GM13977 (cell line): ENCODE results near the gene DLEC1.

Experiments used
- DNase-seq: peaks from one replicate; pipeline ENCODE4 v3.0.0; 2012; ENCODE audit warnings: low spot score
- in situ Hi-C: fragments of 300-500 bp; cut with MboI; formaldehyde crosslinking; loops from one replicate; pipeline ENCODE4 v1.12.0; 2022; ENCODE audit warnings: low sequenced_read_pairs, low pct_unique_long_range_greater_than_20kb, mixed read lengths, inconsistent platforms; ENCODE audit not compliant: unreplicated experiment
- TF ChIP-seq, protein P1 (sequence below): IDR thresholded peaks from 2 replicates; pipeline ENCODE4 v1.5.1; 2012; ENCODE audit warnings: mild to moderate bottlenecking, control low read depth; ENCODE audit not compliant: insufficient read depth; ENCODE audit errors: extremely low read depth, missing control alignments

DLEC1 gene, protein sequence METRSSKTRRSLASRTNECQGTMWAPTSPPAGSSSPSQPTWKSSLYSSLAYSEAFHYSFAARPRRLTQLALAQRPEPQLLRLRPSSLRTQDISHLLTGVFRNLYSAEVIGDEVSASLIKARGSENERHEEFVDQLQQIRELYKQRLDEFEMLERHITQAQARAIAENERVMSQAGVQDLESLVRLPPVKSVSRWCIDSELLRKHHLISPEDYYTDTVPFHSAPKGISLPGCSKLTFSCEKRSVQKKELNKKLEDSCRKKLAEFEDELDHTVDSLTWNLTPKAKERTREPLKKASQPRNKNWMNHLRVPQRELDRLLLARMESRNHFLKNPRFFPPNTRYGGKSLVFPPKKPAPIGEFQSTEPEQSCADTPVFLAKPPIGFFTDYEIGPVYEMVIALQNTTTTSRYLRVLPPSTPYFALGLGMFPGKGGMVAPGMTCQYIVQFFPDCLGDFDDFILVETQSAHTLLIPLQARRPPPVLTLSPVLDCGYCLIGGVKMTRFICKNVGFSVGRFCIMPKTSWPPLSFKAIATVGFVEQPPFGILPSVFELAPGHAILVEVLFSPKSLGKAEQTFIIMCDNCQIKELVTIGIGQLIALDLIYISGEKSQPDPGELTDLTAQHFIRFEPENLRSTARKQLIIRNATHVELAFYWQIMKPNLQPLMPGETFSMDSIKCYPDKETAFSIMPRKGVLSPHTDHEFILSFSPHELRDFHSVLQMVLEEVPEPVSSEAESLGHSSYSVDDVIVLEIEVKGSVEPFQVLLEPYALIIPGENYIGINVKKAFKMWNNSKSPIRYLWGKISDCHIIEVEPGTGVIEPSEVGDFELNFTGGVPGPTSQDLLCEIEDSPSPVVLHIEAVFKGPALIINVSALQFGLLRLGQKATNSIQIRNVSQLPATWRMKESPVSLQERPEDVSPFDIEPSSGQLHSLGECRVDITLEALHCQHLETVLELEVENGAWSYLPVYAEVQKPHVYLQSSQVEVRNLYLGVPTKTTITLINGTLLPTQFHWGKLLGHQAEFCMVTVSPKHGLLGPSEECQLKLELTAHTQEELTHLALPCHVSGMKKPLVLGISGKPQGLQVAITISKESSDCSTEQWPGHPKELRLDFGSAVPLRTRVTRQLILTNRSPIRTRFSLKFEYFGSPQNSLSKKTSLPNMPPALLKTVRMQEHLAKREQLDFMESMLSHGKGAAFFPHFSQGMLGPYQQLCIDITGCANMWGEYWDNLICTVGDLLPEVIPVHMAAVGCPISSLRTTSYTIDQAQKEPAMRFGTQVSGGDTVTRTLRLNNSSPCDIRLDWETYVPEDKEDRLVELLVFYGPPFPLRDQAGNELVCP (N-terminal part only)

GRCh38 chr3:38039101-38039898 is at the start of gene DLEC1:
Gene DLEC1 (plus strand): TSS chr3:38039208. CDS start chr3:38039226, 18 bp downstream.
- TF ChIP-seq, protein P1, sequence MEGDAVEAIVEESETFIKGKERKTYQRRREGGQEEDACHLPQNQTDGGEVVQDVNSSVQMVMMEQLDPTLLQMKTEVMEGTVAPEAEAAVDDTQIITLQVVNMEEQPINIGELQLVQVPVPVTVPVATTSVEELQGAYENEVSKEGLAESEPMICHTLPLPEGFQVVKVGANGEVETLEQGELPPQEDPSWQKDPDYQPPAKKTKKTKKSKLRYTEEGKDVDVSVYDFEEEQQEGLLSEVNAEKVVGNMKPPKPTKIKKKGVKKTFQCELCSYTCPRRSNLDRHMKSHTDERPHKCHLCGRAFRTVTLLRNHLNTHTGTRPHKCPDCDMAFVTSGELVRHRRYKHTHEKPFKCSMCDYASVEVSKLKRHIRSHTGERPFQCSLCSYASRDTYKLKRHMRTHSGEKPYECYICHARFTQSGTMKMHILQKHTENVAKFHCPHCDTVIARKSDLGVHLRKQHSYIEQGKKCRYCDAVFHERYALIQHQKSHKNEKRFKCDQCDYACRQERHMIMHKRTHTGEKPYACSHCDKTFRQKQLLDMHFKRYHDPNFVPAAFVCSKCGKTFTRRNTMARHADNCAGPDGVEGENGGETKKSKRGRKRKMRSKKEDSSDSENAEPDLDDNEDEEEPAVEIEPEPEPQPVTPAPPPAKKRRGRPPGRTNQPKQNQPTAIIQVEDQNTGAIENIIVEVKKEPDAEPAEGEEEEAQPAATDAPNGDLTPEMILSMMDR = no peak
- in situ Hi-C loops = no loop called here
- peak; percentile 86 for DNase-seq

GRCh38 chr3:37989821-37990480 is 49.1 kb upstream of the DLEC1 start:
- no peak for DNase-seq
- TF ChIP-seq, protein P1 = no peak
- in situ Hi-C loops = no loop called here

GRCh38 chr3:37990527-37990926 is 48.5 kb upstream of the DLEC1 start, which contains the start of gene VILL:
Gene VILL (plus strand): TSS chr3:37990786. CDS start chr3:37993673, 2,887 bp downstream.
- in situ Hi-C loops = no loop called here
- DNase-seq = no peak
- TF ChIP-seq, protein P1 = no peak

GRCh38 chr3:37991109-37991508 is 47.9 kb upstream of the DLEC1 start:
- in situ Hi-C loops = no loop called here
- no peak for DNase-seq
- TF ChIP-seq, protein P1 = no peak

- TF ChIP-seq, protein P1 = no peak
- DNase-seq = no peak
- in situ Hi-C loops = no loop called here
Observed at GRCh38 chr3:37991823-37992222, 47.2 kb upstream of the DLEC1 start.
